NCI-H1436 treated with DMSO at 0.1 percent for 48 hours (cell line): ENCODE measurements around the gene NAIP.
"Not testable (repeated sequence)": the region's sequence is repeated elsewhere in the genome, so short reads cannot be mapped to it uniquely, and the experiment has no call there.

Experiments
- DNase-seq: peaks from one replicate; lab custom pipeline; 2025; lab: John Stamatoyannopoulos, UW

The NAIP gene

GRCh38 chr5:70925211-70925562, 100.0 kb downstream of the NAIP start:
- DNase-seq = not testable (repeated sequence)
